ENCODE measurements around the gene MORF4L1.

DNA sequence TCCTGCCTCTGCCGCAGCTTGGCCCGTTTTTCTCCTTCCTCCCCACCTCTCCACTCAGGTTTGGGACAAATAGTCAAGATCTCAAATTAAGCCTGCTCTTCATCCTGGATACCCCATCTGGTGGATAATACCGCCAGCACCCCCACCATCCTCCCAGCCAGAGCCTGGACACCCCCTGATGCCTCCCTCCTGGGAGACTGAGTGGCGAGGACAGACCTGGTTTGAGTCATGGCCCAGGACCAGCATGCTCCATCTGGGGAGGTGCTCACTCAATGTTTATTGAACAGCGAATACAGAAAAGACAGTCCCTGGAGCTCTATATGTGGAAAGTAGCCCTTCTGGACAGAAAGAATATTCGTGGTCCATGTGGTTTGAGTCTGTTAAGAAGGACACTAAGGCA is 48.8 kb downstream of the MORF4L1 start:
- TF ChIP-seq, protein P1, sequence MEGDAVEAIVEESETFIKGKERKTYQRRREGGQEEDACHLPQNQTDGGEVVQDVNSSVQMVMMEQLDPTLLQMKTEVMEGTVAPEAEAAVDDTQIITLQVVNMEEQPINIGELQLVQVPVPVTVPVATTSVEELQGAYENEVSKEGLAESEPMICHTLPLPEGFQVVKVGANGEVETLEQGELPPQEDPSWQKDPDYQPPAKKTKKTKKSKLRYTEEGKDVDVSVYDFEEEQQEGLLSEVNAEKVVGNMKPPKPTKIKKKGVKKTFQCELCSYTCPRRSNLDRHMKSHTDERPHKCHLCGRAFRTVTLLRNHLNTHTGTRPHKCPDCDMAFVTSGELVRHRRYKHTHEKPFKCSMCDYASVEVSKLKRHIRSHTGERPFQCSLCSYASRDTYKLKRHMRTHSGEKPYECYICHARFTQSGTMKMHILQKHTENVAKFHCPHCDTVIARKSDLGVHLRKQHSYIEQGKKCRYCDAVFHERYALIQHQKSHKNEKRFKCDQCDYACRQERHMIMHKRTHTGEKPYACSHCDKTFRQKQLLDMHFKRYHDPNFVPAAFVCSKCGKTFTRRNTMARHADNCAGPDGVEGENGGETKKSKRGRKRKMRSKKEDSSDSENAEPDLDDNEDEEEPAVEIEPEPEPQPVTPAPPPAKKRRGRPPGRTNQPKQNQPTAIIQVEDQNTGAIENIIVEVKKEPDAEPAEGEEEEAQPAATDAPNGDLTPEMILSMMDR (IDR thresholded peaks at IDR 0.05) = no peak
- no peak for TF ChIP-seq POLR2AphosphoS5 (IDR thresholded peaks at IDR 0.05)
- TF ChIP-seq POLR2A (IDR thresholded peaks at IDR 0.05) = no peak

Measured in stomach (tissue), 4 donors.